Subcutaneous adipose tissue (tissue), 4 donors: ENCODE data around the gene LIMS3. TPM values are rescaled to one million over a fixed set of nuclear protein-coding genes. Genes with fewer than 3 reads are reported as not detected.
"Not testable (repeated sequence)": the region's sequence is repeated elsewhere in the genome, so short reads cannot be mapped to it uniquely, and the experiment has no call there.

Experiments
- CTCF ChIP-seq: fragments of 450-650 bp; IDR thresholded peaks from one replicate; pipeline ENCODE4 v1.5.1; 2016; ENCODE audit warnings: low read depth, mild to moderate bottlenecking, control low read depth, antibody characterized with exemption, moderate library complexity
- total RNA-seq, 4 donors: library from RNA; depleted of rRNA; stranded (reverse); fragments of >200 nt; gene quantifications; one replicate each; pipeline ENCODE4 v1.1.0, GENCODE V29; 2016

The LIMS3 gene
- total RNA-seq: 1 to 10 TPM in 2 of 4 donors, under 1 TPM in 1, not detected in 1; 0.94 to 2.4 (median 1.8) TPM

- TF ChIP-seq CTCF: not testable (repeated sequence)
Measured at GRCh38 chr2:109898462-109899336, at the start of gene LIMS3. LIMS3 (plus strand) TSS chr2:109898688; CDS start chr2:109898729, 41 bp downstream.

Other genes with a start within 250 kb of the LIMS3 start
- gene RGPD5, start 104.4 kb upstream of the LIMS3 start, total RNA-seq: 10 to 100 TPM; 27.7 to 67.8 (median 48.5) TPM
- 1 to 10 TPM; 7.2 to 9.5 (median 7.6) TPM for gene MALL, start 217.1 kb downstream of the LIMS3 start, total RNA-seq